H9 (cell line): ENCODE data around the gene GSG1L. TPM values are rescaled to one million over a fixed set of nuclear protein-coding genes. Genes with fewer than 3 reads are reported as not detected.
A peak's percentile ranks its signal among the peaks of the same experiment; 100 is the strongest.

Experiments used
- DNase-seq: peaks from one replicate; pipeline ENCODE4 v3.0.0-alpha.2; 2017
- H2AFZ ChIP-seq: one replicate; pipeline ENCODE4 v1.6.1; 2013; ENCODE audit warnings: mild to moderate bottlenecking, low read length, control low read depth, moderate library complexity
- H2AK5ac ChIP-seq: 2 replicates; pipeline ENCODE4 v1.6.1; 2013; ENCODE audit warnings: low read length, control low read depth, mixed read lengths; ENCODE audit not compliant: insufficient read length
- H2BK120ac ChIP-seq: one replicate; pipeline ENCODE4 v1.6.1; 2013; ENCODE audit warnings: low read depth, mild to moderate bottlenecking, low read length, control low read depth, inconsistent platforms; ENCODE audit not compliant: poor library complexity, severe bottlenecking
- H2BK12ac ChIP-seq: 2 replicates; pipeline ENCODE4 v1.6.1; 2013; ENCODE audit warnings: low read length, control low read depth, mixed read lengths, low read depth; ENCODE audit not compliant: insufficient read length
- H2BK15ac ChIP-seq: 2 replicates; pipeline ENCODE4 v1.6.1; 2013; ENCODE audit warnings: low read depth, low read length, control low read depth
- H2BK20ac ChIP-seq: one replicate; pipeline ENCODE4 v1.6.1; 2013; ENCODE audit warnings: low read depth, mild to moderate bottlenecking, low read length, control low read depth, inconsistent platforms; ENCODE audit not compliant: poor library complexity, severe bottlenecking
- H2BK5ac ChIP-seq: 2 replicates; pipeline ENCODE4 v1.6.1; 2013; ENCODE audit warnings: low read length, control low read depth, mixed read lengths; ENCODE audit not compliant: insufficient read length
- H3K14ac ChIP-seq: 2 replicates; pipeline ENCODE4 v1.6.1; 2013; ENCODE audit warnings: low read length, control low read depth; ENCODE audit not compliant: insufficient read depth
- H3K18ac ChIP-seq: 2 replicates; pipeline ENCODE4 v1.6.1; 2013; ENCODE audit warnings: low read depth, mild to moderate bottlenecking, mixed read lengths, low read length, control low read depth; ENCODE audit not compliant: insufficient read length
- H3K23ac ChIP-seq: 2 replicates; pipeline ENCODE4 v1.6.1; 2013; ENCODE audit warnings: low read length, control low read depth, mixed read lengths, low read depth; ENCODE audit not compliant: insufficient read length
- H3K23me2 ChIP-seq: 2 replicates; pipeline ENCODE4 v1.6.1; 2013; ENCODE audit warnings: low read depth, mild to moderate bottlenecking, mixed read lengths, low read length, control low read depth; ENCODE audit not compliant: insufficient read length, poor library complexity, severe bottlenecking
- H3K27ac ChIP-seq: 2 replicates; pipeline ENCODE4 v1.5.1; 2013; ENCODE audit warnings: low read length, control low read depth, mixed read lengths, low read depth; ENCODE audit not compliant: insufficient read length
- H3K27me3 ChIP-seq: 2 replicates; pipeline ENCODE4 v1.6.1; 2013; ENCODE audit warnings: low read length, control low read depth, inconsistent platforms; ENCODE audit not compliant: insufficient read depth
- H3K4ac ChIP-seq: 2 replicates; pipeline ENCODE4 v1.6.1; 2013; ENCODE audit warnings: low read depth, mild to moderate bottlenecking, control low read depth, inconsistent platforms, low read length, moderate library complexity
- H3K4me1 ChIP-seq: 2 replicates; pipeline ENCODE4 v1.6.1; 2013; ENCODE audit warnings: low read length, control low read depth, inconsistent platforms; ENCODE audit not compliant: insufficient read depth
- H3K4me2 ChIP-seq: 2 replicates; pipeline ENCODE4 v1.6.1; 2013; ENCODE audit warnings: low read length, control low read depth, mixed read lengths; ENCODE audit not compliant: insufficient read length, insufficient read depth
- H3K56ac ChIP-seq: 2 replicates; pipeline ENCODE4 v1.6.1; 2013; ENCODE audit warnings: low read depth, mild to moderate bottlenecking, mixed read lengths, low read length, control low read depth; ENCODE audit not compliant: insufficient read length
- H3K79me1 ChIP-seq: 2 replicates; pipeline ENCODE4 v1.6.1; 2013; ENCODE audit warnings: low read depth, mild to moderate bottlenecking, moderate library complexity, low read length, control low read depth, inconsistent platforms; ENCODE audit not compliant: insufficient read depth, poor library complexity, severe bottlenecking
- H3K79me2 ChIP-seq: 2 replicates; pipeline ENCODE4 v1.6.1; 2013; ENCODE audit warnings: low read length, control low read depth, inconsistent platforms; ENCODE audit not compliant: insufficient read depth
- H3K9ac ChIP-seq: 2 replicates; pipeline ENCODE4 v1.6.1; 2013; ENCODE audit warnings: low read length, control low read depth, mixed read lengths; ENCODE audit not compliant: insufficient read length; ENCODE audit errors: extremely low read depth
- H3K9me3 ChIP-seq: one replicate; pipeline ENCODE4 v1.6.1; 2013; ENCODE audit warnings: low read depth, low read length, inconsistent platforms; ENCODE audit not compliant: control insufficient read depth
- H3T11ph ChIP-seq: one replicate; pipeline ENCODE4 v1.6.1; 2013; ENCODE audit warnings: mild to moderate bottlenecking, low read length, control low read depth, inconsistent platforms
- H4K20me1 ChIP-seq: one replicate; pipeline ENCODE4 v1.6.1; 2013; ENCODE audit not compliant: control insufficient read depth, insufficient read length, insufficient read depth
- H4K5ac ChIP-seq: 2 replicates; pipeline ENCODE4 v1.6.1; 2013; ENCODE audit warnings: low read depth, mild to moderate bottlenecking, mixed read lengths, low read length, control low read depth; ENCODE audit not compliant: insufficient read length
- H4K8ac ChIP-seq: replicated peaks from 2 replicates; pipeline ENCODE4 v1.6.1; 2013; ENCODE audit warnings: low read length, control low read depth, mixed read lengths, low read depth; ENCODE audit not compliant: insufficient read length
- H4K91ac ChIP-seq: 2 replicates; pipeline ENCODE4 v1.6.1; 2013; ENCODE audit warnings: low read depth, mild to moderate bottlenecking, moderate library complexity, mixed read lengths, low read length, control low read depth; ENCODE audit not compliant: insufficient read length
- H3K27ac Mint-ChIP-seq, 3 experiments: 2 replicates in 2 of 3; 3 replicates in 1 of 3; pipeline ENCODE4 v1.8.0; 2020 to 2021; ENCODE audit warnings: mixed read lengths in 3 of 3, mild to moderate bottlenecking in 1 of 3, moderate library complexity in 1 of 3
- H3K27me3 Mint-ChIP-seq: 2 replicates; pipeline ENCODE4 v1.8.0; 2021; ENCODE audit warnings: low read depth, mild to moderate bottlenecking, moderate library complexity, mixed read lengths
- H3K36me3 Mint-ChIP-seq, 3 experiments: 2 replicates in 2 of 3; 3 replicates in 1 of 3; pipeline ENCODE4 v1.8.0; 2020 to 2021; ENCODE audit warnings: low read depth in 3 of 3, mixed read lengths in 3 of 3; ENCODE audit not compliant: insufficient read depth in 1 of 3
- H3K4me1 Mint-ChIP-seq, 2 experiments: 2 replicates each; pipeline ENCODE4 v1.8.0; 2020; ENCODE audit warnings: mixed read lengths in 2 of 2
- H3K4me3 Mint-ChIP-seq, 2 experiments: 2 replicates in 1 of 2; 3 replicates in 1 of 2; pipeline ENCODE4 v1.8.0; 2020 to 2021; ENCODE audit warnings: mild to moderate bottlenecking in 2 of 2, mixed read lengths in 2 of 2, moderate library complexity in 1 of 2
- H3K9me3 Mint-ChIP-seq, 2 experiments: 2 replicates in 1 of 2; 3 replicates in 1 of 2; pipeline ENCODE4 v1.8.0; 2020; ENCODE audit warnings: mild to moderate bottlenecking in 2 of 2, mixed read lengths in 2 of 2, moderate library complexity in 1 of 2
- WGBS: extraction: QIAGEN DNeasy Blood & Tissue Kit; methylation state at CpG from one replicate; pipeline ENCODE4 v1.1.7; 2013; ENCODE audit warnings: missing lambda C conversion rate, low lambda C conversion rate, mixed read lengths; ENCODE audit not compliant: insufficient read length; ENCODE audit errors: extremely low coverage; 5-methylcytosine and 5-hydroxymethylcytosine counted together
- total RNA-seq: library from RNA; stranded (reverse); gene quantifications from 2 replicates; pipeline ENCODE4 v1.2.1, GENCODE V29; 2021
- TF ChIP-seq, protein P1 (sequence below): fragments of 200-600 bp; sonication (generic); conservative IDR thresholded peaks from 3 replicates; pipeline ENCODE4 v1.8.0; 2021; ENCODE audit warnings: antibody characterized with exemption, mild to moderate bottlenecking

Gene GSG1L
- total RNA-seq, 1 experiment from 2014 or later = 0.35 TPM

- Histone ChIP-seq H3K9me3 (no peaks in the 10 kb centered on the region), H2AFZ (no peak overlapping the region), H3K14ac (no peak overlapping the region), H4K91ac (no peak overlapping the region), H2BK15ac (no peak overlapping the region), H3K56ac (no peak overlapping the region), H3K23me2 (no peaks in the 10 kb centered on the region), H2BK120ac (no peak overlapping the region), H3K4me1 (no peaks in the 10 kb centered on the region), H4K5ac (no peak overlapping the region), H4K8ac (no peak overlapping the region), H3K79me2 (no peaks in the 10 kb centered on the region), H3K18ac (no peak overlapping the region), H3K4ac (no peak overlapping the region), H2BK12ac (no peak overlapping the region), H3T11ph (no peak overlapping the region), H3K4me2 (no peak overlapping the region), H3K23ac (no peak overlapping the region), H3K9ac (no peak overlapping the region), H2BK20ac (no peak overlapping the region), H2BK5ac (no peak overlapping the region), H3K27ac (no peak overlapping the region), H4K20me1 (no peaks in the 10 kb centered on the region), H3K27me3 (no peaks in the 10 kb centered on the region), H2AK5ac (no peak overlapping the region), H3K79me1 (no peaks in the 10 kb centered on the region)
- TF ChIP-seq, protein P1, sequence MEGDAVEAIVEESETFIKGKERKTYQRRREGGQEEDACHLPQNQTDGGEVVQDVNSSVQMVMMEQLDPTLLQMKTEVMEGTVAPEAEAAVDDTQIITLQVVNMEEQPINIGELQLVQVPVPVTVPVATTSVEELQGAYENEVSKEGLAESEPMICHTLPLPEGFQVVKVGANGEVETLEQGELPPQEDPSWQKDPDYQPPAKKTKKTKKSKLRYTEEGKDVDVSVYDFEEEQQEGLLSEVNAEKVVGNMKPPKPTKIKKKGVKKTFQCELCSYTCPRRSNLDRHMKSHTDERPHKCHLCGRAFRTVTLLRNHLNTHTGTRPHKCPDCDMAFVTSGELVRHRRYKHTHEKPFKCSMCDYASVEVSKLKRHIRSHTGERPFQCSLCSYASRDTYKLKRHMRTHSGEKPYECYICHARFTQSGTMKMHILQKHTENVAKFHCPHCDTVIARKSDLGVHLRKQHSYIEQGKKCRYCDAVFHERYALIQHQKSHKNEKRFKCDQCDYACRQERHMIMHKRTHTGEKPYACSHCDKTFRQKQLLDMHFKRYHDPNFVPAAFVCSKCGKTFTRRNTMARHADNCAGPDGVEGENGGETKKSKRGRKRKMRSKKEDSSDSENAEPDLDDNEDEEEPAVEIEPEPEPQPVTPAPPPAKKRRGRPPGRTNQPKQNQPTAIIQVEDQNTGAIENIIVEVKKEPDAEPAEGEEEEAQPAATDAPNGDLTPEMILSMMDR = no peak
- Mint-ChIP-seq H3K36me3 (no peaks in the 10 kb centered on the region), H3K27ac (peak overlapping the region in 1 of 3 experiments; percentile 56; a peak in 1 of 7 replicates), H3K27me3 (peaks cover 20% of the 10 kb centered on the region), H3K4me1 (peaks cover 11 to 26% of the 10 kb centered on the region in 2 experiments), H3K4me3 (no peak overlapping the region), H3K9me3 (no peaks in the 10 kb centered on the region; a peak in 2 of 5 replicates)
- WGBS = no CpG with 5 or more reads among the region's 1 CpG
- DNase-seq = no peak
These were observed 139.8 kb downstream of the GSG1L start for GRCh38 chr16:27923751-27924150.
